Measurements from ENCODE around the gene BLMH. TPM values are rescaled to one million over a fixed set of nuclear protein-coding genes. Genes with fewer than 3 reads are reported as not detected.

Gene BLMH
- total RNA-seq, 4 donors from 2014 or later: 140 to 188 (median 176) TPM

GRCh38 chr17:30308406-30308805 lies 16.7 kb upstream of the BLMH start:
- Histone ChIP-seq H3K36me3 (no peaks in the 10 kb centered on the region), H3K4me3 (no peak overlapping the region), H3K9me3 (no peaks in the 10 kb centered on the region), H3K27me3 (no peaks in the 10 kb centered on the region), H3K4me1 (no peaks in the 10 kb centered on the region), H3K27ac (no peak overlapping the region)
- no peak for DNase-seq (ENCODE audit: low spot score in 2 of 2)
- TF ChIP-seq CTCF (IDR thresholded peaks at IDR 0.05): no peak
- WGBS: 94% methylated on average over 2 of the region's 2 CpGs

GRCh38 chr17:30304778-30305177 lies 13.0 kb upstream of the BLMH start:
- DNase-seq (ENCODE audit: low spot score in 2 of 2): no peak
- H3K9me3 ChIP-seq: no peaks in the 10 kb centered on the region
- TF ChIP-seq CTCF (IDR thresholded peaks at IDR 0.05): no peak
- TF ChIP-seq EP300 (IDR thresholded peaks at IDR 0.05): no peak
- TF ChIP-seq POLR2A (IDR thresholded peaks at IDR 0.05): no peak
- no peak for TF ChIP-seq POLR2AphosphoS5 (IDR thresholded peaks at IDR 0.05)
- no peak overlapping the region for H3K27ac ChIP-seq
- H3K36me3 ChIP-seq: no peaks in the 10 kb centered on the region
- WGBS: 77% methylated on average over 3 of the region's 3 CpGs
- no peaks in the 10 kb centered on the region for H3K27me3 ChIP-seq
- no peak overlapping the region for H3K4me3 ChIP-seq
- no peaks in the 10 kb centered on the region for H3K4me1 ChIP-seq

DNA sequence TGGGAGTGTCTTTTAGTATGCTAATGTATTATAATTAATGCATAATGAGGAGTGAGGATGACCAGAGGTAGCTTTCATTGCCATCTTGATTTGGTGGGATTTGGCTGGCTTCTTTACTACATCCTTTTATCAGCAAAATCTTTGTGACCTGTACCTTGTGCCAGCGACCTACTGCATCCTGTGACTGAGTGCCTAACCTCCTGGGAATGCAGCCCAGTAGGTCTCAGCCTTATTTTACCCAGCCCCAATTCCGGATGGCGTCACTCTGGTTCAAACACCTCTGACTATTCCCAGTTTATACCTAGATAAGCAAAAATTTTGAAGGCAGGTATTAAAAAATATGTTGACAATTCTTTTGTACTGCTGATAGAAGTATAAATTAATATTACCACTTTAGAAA lies 10.5 kb upstream of the BLMH start:
- no peaks in the 10 kb centered on the region for H3K27me3 ChIP-seq
- no peak for DNase-seq (ENCODE audit: low spot score in 2 of 2)
- H3K4me3 ChIP-seq: no peak overlapping the region
- no peak overlapping the region for H3K27ac ChIP-seq
- TF ChIP-seq EP300 (IDR thresholded peaks at IDR 0.05) (no peak), CTCF (IDR thresholded peaks at IDR 0.05) (no peak), POLR2A (IDR thresholded peaks at IDR 0.05) (no peak), POLR2AphosphoS5 (IDR thresholded peaks at IDR 0.05) (no peak)
- no peaks in the 10 kb centered on the region for H3K9me3 ChIP-seq
- H3K36me3 ChIP-seq: no peaks in the 10 kb centered on the region
- WGBS: 65% methylated on average over 3 of the region's 3 CpGs
- H3K4me1 ChIP-seq: no peaks in the 10 kb centered on the region

DNA sequence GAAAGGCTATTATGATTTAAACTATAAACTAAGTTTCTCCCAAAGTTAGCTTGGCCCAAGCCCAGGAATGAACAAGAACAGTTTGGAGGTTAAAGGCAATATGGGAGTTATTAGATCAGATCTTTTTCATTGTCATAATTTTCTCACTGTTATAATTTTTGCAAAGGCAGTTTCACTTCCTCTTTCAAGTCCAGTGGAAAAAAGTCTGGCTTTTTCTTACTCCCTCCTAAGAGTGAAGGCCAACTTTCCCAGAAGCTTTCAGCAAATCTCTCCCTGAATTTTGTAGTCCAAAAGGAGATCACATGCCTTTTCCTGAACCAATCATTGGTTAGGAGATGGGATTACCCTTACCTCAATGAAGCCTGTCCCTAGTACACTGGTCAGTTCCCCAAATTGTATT lies 9.1 kb upstream of the BLMH start:
- no peak for DNase-seq (ENCODE audit: low spot score in 2 of 2)
- H3K27me3 ChIP-seq: no peaks in the 10 kb centered on the region
- H3K4me1 ChIP-seq: no peaks in the 10 kb centered on the region
- H3K9me3 ChIP-seq: no peaks in the 10 kb centered on the region
- no peak overlapping the region for H3K4me3 ChIP-seq
- TF ChIP-seq EP300 (IDR thresholded peaks at IDR 0.05): no peak
- no peak for TF ChIP-seq POLR2AphosphoS5 (IDR thresholded peaks at IDR 0.05)
- TF ChIP-seq POLR2A (IDR thresholded peaks at IDR 0.05): no peak
- no peak for TF ChIP-seq CTCF (IDR thresholded peaks at IDR 0.05)
- H3K27ac ChIP-seq: no peak overlapping the region
- no peaks in the 10 kb centered on the region for H3K36me3 ChIP-seq

GRCh38 chr17:30299000-30299399 lies 7.3 kb upstream of the BLMH start:
- TF ChIP-seq EP300 (IDR thresholded peaks at IDR 0.05): no peak
- TF ChIP-seq POLR2A (IDR thresholded peaks at IDR 0.05): no peak
- TF ChIP-seq POLR2AphosphoS5 (IDR thresholded peaks at IDR 0.05): no peak
- TF ChIP-seq CTCF (IDR thresholded peaks at IDR 0.05): no peak
- WGBS: 60% methylated on average over 1 of the region's 1 CpG
- H3K9me3 ChIP-seq: no peaks in the 10 kb centered on the region

More at GRCh38 chr17:30299000-30299399, 7.3 kb upstream of the BLMH start:
- DNase-seq (ENCODE audit: low spot score in 2 of 2): no peak
- Histone ChIP-seq H3K27me3 (no peaks in the 10 kb centered on the region), H3K27ac (no peak overlapping the region), H3K36me3 (no peaks in the 10 kb centered on the region), H3K4me1 (no peaks in the 10 kb centered on the region), H3K4me3 (no peak overlapping the region)

Measured in suprapubic skin (tissue), 4 donors.